Erythroblast (primary cell): Measurements from ENCODE around the gene PIK3AP1.

ENCODE experiments used
- GATA1 ChIP-seq: IDR thresholded peaks from 2 replicates; pipeline ENCODE4 v1.6.1; 2011; ENCODE audit warnings: low read depth, mild to moderate bottlenecking, control low read depth, low read length, moderate library complexity
- POLR2A ChIP-seq: IDR thresholded peaks from 2 replicates; pipeline ENCODE4 v1.6.1; 2011; ENCODE audit warnings: mild to moderate bottlenecking, low read length

- TF ChIP-seq POLR2A (no peak), GATA1 (no peak)
Measured at GRCh38 chr10:96695975-96696634, 24.2 kb downstream of the PIK3AP1 start.
